ENCODE data around the gene ZNF467.

Gene ZNF467

GRCh38 chr7:149811831-149812490 is 38.6 kb upstream of the ZNF467 start (continued):
- TF ChIP-seq CSDC2 (CRISPR knock-in tag; IDR thresholded peaks at IDR 0.05): no peak
- TF ChIP-seq ARNTL (CRISPR knock-in tag; IDR thresholded peaks at IDR 0.05; ENCODE audit: borderline replicate concordance, low read depth): no peak

DNA sequence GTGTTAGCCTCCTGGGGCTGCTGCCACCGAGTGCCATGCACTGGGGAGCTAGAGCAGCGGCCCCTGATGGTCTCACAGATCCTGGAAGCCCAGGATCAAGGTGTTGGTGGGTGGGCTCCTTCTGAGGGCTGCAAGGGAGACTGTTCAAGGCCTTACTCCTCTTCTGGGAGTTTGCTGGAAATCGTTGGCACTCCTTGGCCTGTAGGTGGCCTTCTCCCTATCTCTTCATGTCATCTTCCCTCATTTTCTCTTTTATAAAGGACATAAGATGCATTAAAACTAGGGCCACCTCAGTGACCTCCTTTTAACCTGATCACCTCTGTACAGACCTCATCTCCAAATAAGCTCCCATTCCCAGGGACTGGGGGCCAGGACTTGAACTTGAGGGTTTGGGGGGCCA is 37.8 kb upstream of the ZNF467 start:
- peak; percentile 60 for ATAC-seq
- TF ChIP-seq BACH2 (CRISPR knock-in tag; IDR thresholded peaks at IDR 0.05; ENCODE audit: borderline replicate concordance) (no peak), ZFP3 (CRISPR knock-in tag; IDR thresholded peaks at IDR 0.05) (no peak), ZC3H10 (CRISPR knock-in tag; IDR thresholded peaks at IDR 0.05) (no peak), ISL1 (CRISPR knock-in tag; IDR thresholded peaks at IDR 0.05) (no peak), ZNF565 (CRISPR knock-in tag; conservative IDR thresholded peaks at IDR 0.05; ENCODE audit: low read depth) (no peak), TOX (CRISPR knock-in tag; IDR thresholded peaks at IDR 0.05; ENCODE audit: borderline replicate concordance) (no peak), ZFP30 (CRISPR knock-in tag; IDR thresholded peaks at IDR 0.05) (no peak), CSDC2 (CRISPR knock-in tag; IDR thresholded peaks at IDR 0.05) (no peak), TSHZ2 (CRISPR knock-in tag; IDR thresholded peaks at IDR 0.05) (no peak)
- TF ChIP-seq, protein P1, sequence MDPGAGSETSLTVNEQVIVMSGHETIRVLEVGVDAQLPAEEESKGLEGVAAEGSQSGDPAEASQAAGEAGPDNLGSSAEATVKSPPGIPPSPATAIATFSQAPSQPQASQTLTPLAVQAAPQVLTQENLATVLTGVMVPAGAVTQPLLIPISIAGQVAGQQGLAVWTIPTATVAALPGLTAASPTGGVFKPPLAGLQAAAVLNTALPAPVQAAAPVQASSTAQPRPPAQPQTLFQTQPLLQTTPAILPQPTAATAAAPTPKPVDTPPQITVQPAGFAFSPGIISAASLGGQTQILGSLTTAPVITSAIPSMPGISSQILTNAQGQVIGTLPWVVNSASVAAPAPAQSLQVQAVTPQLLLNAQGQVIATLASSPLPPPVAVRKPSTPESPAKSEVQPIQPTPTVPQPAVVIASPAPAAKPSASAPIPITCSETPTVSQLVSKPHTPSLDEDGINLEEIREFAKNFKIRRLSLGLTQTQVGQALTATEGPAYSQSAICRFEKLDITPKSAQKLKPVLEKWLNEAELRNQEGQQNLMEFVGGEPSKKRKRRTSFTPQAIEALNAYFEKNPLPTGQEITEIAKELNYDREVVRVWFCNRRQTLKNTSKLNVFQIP (CRISPR knock-in tag; IDR thresholded peaks at IDR 0.05; ENCODE audit: borderline replicate concordance, low read depth): no peak
- TF ChIP-seq, protein P2, sequence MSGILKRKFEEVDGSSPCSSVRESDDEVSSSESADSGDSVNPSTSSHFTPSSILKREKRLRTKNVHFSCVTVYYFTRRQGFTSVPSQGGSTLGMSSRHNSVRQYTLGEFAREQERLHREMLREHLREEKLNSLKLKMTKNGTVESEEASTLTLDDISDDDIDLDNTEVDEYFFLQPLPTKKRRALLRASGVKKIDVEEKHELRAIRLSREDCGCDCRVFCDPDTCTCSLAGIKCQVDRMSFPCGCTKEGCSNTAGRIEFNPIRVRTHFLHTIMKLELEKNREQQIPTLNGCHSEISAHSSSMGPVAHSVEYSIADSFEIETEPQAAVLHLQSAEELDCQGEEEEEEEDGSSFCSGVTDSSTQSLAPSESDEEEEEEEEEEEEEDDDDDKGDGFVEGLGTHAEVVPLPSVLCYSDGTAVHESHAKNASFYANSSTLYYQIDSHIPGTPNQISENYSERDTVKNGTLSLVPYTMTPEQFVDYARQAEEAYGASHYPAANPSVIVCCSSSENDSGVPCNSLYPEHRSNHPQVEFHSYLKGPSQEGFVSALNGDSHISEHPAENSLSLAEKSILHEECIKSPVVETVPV (CRISPR knock-in tag; IDR thresholded peaks at IDR 0.05): no peak

DNA sequence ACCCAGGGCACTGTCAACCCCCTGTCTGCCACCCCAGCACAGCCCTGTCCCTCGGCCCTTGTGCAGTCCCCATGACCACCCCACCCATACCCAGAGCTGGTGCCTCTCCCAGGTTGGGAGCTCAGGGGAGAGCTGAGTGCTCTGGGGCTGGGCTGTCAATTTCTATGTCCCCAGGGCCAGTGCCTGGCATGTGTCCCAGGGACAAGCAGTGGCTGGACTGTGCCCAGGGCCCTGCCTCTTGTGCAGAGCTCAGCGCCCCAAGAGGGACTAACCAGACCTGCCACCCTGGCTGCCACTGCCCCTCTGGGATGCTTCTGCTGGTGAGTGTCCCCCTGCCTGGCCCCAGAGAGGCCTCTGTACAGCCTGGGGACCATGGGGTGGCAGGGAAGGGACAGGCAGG is 35.8 kb upstream of the ZNF467 start:
- ATAC-seq: no peak
- TF ChIP-seq TSHZ2 (CRISPR knock-in tag; IDR thresholded peaks at IDR 0.05): no peak
- no peak for TF ChIP-seq ZNF70 (CRISPR knock-in tag; IDR thresholded peaks at IDR 0.05)
- no peak for TF ChIP-seq ZFP3 (CRISPR knock-in tag; IDR thresholded peaks at IDR 0.05)
- TF ChIP-seq GLIS3 (CRISPR knock-in tag; IDR thresholded peaks at IDR 0.05): no peak
- TF ChIP-seq ISL1 (CRISPR knock-in tag; IDR thresholded peaks at IDR 0.05): no peak
- TF ChIP-seq, protein P2 (CRISPR knock-in tag; IDR thresholded peaks at IDR 0.05): no peak
- TF ChIP-seq, protein P3, sequence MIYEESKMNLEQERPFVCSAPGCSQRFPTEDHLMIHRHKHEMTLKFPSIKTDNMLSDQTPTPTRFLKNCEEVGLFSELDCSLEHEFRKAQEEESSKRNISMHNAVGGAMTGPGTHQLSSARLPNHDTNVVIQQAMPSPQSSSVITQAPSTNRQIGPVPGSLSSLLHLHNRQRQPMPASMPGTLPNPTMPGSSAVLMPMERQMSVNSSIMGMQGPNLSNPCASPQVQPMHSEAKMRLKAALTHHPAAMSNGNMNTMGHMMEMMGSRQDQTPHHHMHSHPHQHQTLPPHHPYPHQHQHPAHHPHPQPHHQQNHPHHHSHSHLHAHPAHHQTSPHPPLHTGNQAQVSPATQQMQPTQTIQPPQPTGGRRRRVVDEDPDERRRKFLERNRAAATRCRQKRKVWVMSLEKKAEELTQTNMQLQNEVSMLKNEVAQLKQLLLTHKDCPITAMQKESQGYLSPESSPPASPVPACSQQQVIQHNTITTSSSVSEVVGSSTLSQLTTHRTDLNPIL (CRISPR knock-in tag; IDR thresholded peaks at IDR 0.05; ENCODE audit: low read depth): no peak
- TF ChIP-seq SNAI2 (CRISPR knock-in tag; IDR thresholded peaks at IDR 0.05): no peak
- TF ChIP-seq, protein P4, sequence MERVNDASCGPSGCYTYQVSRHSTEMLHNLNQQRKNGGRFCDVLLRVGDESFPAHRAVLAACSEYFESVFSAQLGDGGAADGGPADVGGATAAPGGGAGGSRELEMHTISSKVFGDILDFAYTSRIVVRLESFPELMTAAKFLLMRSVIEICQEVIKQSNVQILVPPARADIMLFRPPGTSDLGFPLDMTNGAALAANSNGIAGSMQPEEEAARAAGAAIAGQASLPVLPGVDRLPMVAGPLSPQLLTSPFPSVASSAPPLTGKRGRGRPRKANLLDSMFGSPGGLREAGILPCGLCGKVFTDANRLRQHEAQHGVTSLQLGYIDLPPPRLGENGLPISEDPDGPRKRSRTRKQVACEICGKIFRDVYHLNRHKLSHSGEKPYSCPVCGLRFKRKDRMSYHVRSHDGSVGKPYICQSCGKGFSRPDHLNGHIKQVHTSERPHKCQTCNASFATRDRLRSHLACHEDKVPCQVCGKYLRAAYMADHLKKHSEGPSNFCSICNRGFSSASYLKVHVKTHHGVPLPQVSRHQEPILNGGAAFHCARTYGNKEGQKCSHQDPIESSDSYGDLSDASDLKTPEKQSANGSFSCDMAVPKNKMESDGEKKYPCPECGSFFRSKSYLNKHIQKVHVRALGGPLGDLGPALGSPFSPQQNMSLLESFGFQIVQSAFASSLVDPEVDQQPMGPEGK (CRISPR knock-in tag; IDR thresholded peaks at IDR 0.05; ENCODE audit: borderline replicate concordance): no peak
- TF ChIP-seq TOX (CRISPR knock-in tag; IDR thresholded peaks at IDR 0.05; ENCODE audit: borderline replicate concordance): no peak
- TF ChIP-seq, protein P1 (CRISPR knock-in tag; IDR thresholded peaks at IDR 0.05; ENCODE audit: borderline replicate concordance, low read depth): no peak
- no peak for TF ChIP-seq CSDC2 (CRISPR knock-in tag; IDR thresholded peaks at IDR 0.05)
- TF ChIP-seq PPARA (CRISPR knock-in tag; IDR thresholded peaks at IDR 0.05; ENCODE audit: borderline replicate concordance): no peak

All from SK-N-SH treated with all-trans-retinoic acid at 6 μM for 48 hours (cell line).